ENCODE data around the gene AMHR2. TPM values are rescaled to one million over a fixed set of nuclear protein-coding genes. Genes with fewer than 3 reads are reported as not detected.
A peak's percentile ranks its signal among the peaks of the same experiment; 100 is the strongest.

Gene AMHR2
- total and polyA plus RNA-seq, 9 of the 15 experiments (the other 6 are each of a cell fraction or from before 2014, with no cell fraction given) = 8.9 to 49.7 (median 19.3) TPM

- TF ChIP-seq, protein P1, sequence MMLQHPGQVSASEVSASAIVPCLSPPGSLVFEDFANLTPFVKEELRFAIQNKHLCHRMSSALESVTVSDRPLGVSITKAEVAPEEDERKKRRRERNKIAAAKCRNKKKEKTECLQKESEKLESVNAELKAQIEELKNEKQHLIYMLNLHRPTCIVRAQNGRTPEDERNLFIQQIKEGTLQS (IDR thresholded peaks at IDR 0.05) = no peak
- TF ChIP-seq, protein P1 (CRISPR knock-in tag; conservative IDR thresholded peaks at IDR 0.05) = no peak
- TF ChIP-seq THAP12 (CRISPR knock-in tag; IDR thresholded peaks at IDR 0.05) (no peak), BCOR (IDR thresholded peaks at IDR 0.05) (no peak; the same call in 1 of the 2 replicates), ARID1B (IDR thresholded peaks at IDR 0.05) (no peak), ZC3H8 (IDR thresholded peaks at IDR 0.05) (no peak), SIN3A (IDR thresholded peaks at IDR 0.05; ENCODE audit: borderline replicate concordance in 2 of 2, control insufficient read depth in 1 of 2, low read depth in 2 of 2, low read length in 2 of 2) (peak in 1 of 2 experiments; percentile 21; a peak in 1 of 4 replicates), TFAM (CRISPR knock-in tag; conservative IDR thresholded peaks at IDR 0.05) (no peak), POLR2A (conservative IDR thresholded peaks at IDR 0.05) (peak; percentile 74), BACH1 (tag; IDR thresholded peaks at IDR 0.05) (no peak), ZNF398 (CRISPR knock-in tag; IDR thresholded peaks at IDR 0.05) (no peak), E2F3 (CRISPR knock-in tag; IDR thresholded peaks at IDR 0.05) (peak; percentile 64; the same call in 1 of the 2 replicates), HBP1 (CRISPR knock-in tag; IDR thresholded peaks at IDR 0.05) (peak; percentile 9; the same call in 1 of the 2 replicates), CEBPG (CRISPR knock-in tag; IDR thresholded peaks at IDR 0.05) (no peak), CEBPG (tag; conservative IDR thresholded peaks at IDR 0.05 in 1 of 2, IDR thresholded peaks at IDR 0.05 in 1 of 2) (no peak)
- TF ChIP-seq, protein P2, sequence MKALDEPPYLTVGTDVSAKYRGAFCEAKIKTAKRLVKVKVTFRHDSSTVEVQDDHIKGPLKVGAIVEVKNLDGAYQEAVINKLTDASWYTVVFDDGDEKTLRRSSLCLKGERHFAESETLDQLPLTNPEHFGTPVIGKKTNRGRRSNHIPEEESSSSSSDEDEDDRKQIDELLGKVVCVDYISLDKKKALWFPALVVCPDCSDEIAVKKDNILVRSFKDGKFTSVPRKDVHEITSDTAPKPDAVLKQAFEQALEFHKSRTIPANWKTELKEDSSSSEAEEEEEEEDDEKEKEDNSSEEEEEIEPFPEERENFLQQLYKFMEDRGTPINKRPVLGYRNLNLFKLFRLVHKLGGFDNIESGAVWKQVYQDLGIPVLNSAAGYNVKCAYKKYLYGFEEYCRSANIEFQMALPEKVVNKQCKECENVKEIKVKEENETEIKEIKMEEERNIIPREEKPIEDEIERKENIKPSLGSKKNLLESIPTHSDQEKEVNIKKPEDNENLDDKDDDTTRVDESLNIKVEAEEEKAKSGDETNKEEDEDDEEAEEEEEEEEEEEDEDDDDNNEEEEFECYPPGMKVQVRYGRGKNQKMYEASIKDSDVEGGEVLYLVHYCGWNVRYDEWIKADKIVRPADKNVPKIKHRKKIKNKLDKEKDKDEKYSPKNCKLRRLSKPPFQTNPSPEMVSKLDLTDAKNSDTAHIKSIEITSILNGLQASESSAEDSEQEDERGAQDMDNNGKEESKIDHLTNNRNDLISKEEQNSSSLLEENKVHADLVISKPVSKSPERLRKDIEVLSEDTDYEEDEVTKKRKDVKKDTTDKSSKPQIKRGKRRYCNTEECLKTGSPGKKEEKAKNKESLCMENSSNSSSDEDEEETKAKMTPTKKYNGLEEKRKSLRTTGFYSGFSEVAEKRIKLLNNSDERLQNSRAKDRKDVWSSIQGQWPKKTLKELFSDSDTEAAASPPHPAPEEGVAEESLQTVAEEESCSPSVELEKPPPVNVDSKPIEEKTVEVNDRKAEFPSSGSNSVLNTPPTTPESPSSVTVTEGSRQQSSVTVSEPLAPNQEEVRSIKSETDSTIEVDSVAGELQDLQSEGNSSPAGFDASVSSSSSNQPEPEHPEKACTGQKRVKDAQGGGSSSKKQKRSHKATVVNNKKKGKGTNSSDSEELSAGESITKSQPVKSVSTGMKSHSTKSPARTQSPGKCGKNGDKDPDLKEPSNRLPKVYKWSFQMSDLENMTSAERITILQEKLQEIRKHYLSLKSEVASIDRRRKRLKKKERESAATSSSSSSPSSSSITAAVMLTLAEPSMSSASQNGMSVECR (CRISPR knock-in tag; IDR thresholded peaks at IDR 0.05) = no peak
Observed at GRCh38 chr12:53452159-53453077, 28.8 kb downstream of the AMHR2 start (continued).

Data from K562 (cell line).